ENCODE results near the gene CCR8.
"Not testable (repeated sequence)": the region's sequence is repeated elsewhere in the genome, so short reads cannot be mapped to it uniquely, and the experiment has no call there.

CCR8 gene

DNA sequence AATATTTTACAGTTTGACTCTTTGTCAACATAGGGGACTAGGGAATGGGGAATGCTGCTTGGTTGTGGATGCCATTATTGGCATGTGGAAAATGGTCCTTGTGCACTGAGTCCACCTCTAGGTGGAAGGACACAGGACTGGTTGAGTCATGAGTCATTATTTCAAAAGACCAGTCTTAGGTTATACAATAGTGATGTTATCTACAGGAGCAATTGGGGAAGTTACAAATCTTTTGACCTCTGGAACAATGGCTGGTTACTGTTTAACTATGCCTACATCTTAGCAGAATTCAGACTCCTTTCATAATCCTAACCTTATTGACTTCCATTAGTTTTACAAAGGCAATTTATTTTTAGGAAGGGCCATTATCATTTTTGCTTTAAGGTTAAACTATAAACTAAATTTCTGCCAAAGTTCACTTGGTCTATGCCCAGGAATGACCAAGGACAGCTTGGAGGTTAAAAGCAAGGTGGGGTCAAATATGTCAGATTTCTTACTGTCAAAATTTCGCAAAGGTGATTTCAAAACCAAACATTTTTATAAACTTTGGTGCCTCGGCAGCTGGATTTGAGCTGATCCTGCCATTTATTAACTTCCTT, 11.8 kb upstream of the CCR8 start:
- DNase-seq = peak; percentile 73

- DNase-seq = no peak
These were observed 11.2 kb upstream of the CCR8 start for GRCh38 chr3:39318301-39318700.

DNA sequence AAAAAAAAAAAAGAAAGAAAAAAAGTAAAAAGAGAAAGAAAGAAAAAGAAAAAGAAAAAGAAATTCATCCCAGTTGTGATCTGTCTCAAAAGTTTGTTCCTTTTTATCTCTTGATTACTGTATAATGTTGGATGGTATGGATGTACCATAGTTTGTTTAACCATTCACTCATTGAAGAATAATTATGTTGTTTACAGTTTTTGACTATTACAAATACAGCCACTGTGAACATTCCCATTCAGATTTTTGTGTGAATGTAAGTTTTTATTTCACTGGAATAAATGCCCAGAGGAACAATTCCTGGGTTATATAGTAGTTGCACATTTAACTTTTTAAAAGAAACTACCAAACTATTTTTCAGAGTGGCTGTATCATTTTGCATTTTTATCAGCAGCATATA, 10.3 kb upstream of the CCR8 start:
- DNase-seq = no peak

DNA sequence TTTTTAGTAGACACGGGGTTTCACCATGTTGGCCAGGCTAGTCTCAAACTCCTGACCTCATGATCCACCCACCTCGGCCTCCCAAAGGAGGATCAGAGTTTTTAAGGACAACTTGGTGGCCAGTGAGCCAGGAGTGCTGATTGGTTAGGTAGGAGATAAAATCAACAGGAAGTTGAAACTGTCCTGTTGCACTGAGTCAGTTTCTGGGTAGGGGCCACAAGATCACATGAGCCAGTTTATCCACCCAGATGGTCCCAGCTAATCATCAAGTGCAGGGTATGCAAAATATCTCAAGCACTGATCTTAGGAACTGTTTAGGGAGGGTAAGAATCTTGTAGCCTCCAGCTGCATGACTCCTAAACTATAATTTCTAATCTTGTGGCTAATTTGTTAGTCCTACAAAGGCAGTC, 7.9 kb upstream of the CCR8 start:
- not testable (repeated sequence) for DNase-seq

GRCh38 chr3:39322209-39322715, 7.2 kb upstream of the CCR8 start:
- DNase-seq = not testable (repeated sequence)

GRCh38 chr3:39322936-39323335, 6.6 kb upstream of the CCR8 start:
- no peak for DNase-seq

DNA sequence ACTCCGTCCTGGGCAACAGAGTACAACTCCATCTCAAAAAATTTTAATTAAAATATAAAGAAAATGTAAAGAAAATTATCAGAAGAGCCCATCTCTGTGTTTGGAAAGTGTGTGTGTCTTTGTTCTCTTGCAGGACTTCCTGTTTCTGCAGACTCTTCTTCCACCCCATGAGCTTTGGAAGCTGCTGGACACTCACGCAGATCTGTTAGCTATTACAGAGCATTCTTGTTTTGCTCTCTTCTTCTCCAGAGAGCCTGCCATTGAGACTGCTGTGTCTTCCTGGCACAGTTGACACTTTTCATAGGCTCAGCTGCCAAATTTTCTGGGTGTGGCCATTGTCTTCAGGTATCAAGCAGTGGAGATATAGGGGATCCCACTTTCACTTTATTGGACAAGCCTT, 6.0 kb upstream of the CCR8 start:
- peak; percentile 14 for DNase-seq

GRCh38 chr3:39325236-39325635, 4.3 kb upstream of the CCR8 start:
- no peak for DNase-seq

DNA sequence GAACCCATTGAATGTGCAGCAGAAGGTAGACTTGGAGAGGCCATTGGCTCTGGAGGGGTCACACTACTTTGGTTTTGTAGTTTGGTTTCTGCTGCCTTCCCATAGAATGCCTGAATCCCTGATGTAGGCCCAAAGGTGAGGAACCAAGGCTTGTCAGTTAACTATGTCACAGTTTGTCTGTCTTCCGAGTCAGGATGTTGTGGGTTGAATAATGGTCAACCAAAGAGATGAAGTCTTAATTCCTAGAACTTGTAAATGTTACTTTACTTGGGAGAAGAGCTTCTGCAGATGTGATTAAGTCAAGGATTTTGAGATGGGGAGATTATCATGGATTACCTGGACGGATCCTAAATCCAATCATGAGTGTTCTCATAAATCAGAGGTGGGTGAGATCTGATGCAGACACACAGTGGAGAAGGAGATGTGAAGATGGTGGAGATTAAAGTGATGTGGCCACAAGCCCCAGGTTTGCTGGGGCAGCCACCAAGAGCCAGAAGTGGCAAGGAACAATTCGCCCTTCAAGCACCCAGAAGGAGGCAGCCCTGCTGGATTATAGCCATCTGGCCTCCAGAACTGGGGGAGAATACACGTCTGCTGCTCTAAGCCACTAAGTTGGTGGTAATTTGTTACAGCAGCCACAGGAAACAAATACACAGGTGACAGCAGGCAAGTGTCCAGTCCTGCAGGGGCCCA, 2.3 kb upstream of the CCR8 start:
- DNase-seq = no peak

GRCh38 chr3:39327746-39328349, 1.7 kb upstream of the CCR8 start:
- no peak for DNase-seq

- DNase-seq = no peak
These were observed 1.3 kb downstream of the CCR8 start for GRCh38 chr3:39330824-39331223.

- DNase-seq = no peak
These were observed 3.0 kb downstream of the CCR8 start for GRCh38 chr3:39332525-39332924.

- DNase-seq = no peak
These were observed 4.1 kb downstream of the CCR8 start for GRCh38 chr3:39333607-39334006.

DNA sequence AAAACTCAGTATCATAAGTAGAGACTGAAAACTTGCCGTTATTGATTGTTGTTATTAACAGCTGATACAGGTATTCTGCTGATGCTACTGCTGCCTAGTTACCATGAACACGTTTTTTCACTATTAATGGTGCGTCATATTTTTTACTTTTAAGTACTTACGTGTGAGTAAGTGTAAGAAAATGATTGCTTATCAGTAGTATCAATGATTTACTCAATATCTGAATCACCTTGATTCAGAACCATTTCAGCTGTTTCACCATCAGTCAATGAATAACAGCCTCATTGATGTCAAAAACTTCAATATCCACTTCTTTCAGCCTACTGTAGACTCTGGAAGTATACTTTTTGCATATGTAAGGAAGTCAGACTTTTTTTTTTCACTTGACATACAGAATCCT, 4.7 kb downstream of the CCR8 start:
- no peak for DNase-seq

- DNase-seq = no peak
These were observed 8.7 kb downstream of the CCR8 start for GRCh38 chr3:39338201-39338600.

GRCh38 chr3:39339086-39339485, 9.6 kb downstream of the CCR8 start:
- DNase-seq = no peak

- DNase-seq = no peak
These were observed 13.7 kb downstream of the CCR8 start for GRCh38 chr3:39343076-39343717.

GRCh38 chr3:39343760-39344159, 14.3 kb downstream of the CCR8 start:
- no peak for DNase-seq

DNA sequence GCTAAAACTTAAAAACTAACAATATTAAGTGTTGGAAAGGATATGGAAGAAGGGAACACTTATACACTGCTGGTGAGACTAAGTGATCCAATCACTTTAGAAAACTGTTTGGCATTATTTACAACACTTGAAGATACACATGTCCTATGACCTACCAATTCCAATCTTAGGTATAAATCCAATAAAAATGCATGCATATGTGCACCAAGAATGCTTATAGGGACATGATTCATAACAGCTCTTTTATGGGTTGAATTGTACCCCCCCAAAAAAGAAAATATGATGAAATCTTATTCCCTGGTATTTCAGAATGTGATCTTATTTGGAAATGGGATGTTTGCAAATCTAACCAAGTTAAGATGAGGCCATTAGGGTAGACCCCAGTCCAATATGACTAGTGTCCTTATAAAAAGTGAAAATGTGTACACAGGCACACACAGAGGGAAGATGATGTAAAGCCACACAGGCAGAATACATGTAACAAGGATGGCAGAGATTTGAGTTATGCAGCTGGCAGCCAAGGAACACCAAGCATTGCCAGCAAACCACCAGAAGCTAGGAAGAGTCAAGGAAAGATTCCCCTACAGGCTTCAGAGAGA, 15.3 kb downstream of the CCR8 start:
- DNase-seq = no peak

GRCh38 chr3:39346785-39347585, 17.5 kb downstream of the CCR8 start:
- DNase-seq = no peak

DNA sequence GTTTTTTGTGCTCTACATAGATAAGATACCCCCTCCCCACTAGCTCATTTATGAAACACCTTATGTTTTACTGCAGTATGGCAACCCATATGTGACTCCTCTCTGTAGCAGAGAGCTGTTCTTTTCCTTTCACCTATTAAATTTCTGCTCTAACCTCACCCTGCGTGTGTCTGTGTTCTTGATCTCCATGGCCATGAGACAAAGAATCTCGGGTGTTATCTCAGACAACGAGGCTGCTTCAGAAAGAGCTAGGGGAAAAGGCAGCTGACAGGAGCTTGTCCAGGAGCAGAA, 18.0 kb downstream of the CCR8 start:
- DNase-seq = no peak

DNA sequence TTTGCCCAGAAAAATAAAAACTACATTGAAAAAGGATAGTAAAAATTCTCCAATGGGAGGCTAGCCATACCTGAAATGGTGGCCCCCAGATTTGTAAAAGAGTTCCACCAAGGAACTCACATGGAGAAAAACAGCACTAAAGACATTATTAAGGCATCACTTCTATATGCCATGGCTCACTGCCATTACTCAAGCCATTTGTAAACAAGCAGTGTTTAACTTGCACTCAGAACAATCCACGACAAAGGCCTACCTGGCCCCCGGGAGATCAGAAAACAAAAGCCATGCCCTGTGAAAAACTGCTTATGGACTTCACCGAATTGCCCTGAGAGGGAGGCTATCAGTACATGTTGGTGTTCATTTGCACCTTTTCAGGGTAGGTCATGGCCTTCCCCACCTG, 19.6 kb downstream of the CCR8 start:
- no peak for DNase-seq

- DNase-seq = peak; percentile 80
These were observed 21.2 kb downstream of the CCR8 start for GRCh38 chr3:39350714-39351113.
